GM12878 (cell line): ENCODE data around the gene PKDREJ. TPM values are rescaled to one million over a fixed set of nuclear protein-coding genes. Genes with fewer than 3 reads are reported as not detected.

Experiments
- ATAC-seq: fragments of 200-7000 bp; cut with Tn5 transposase; 3 replicates; pipeline ENCODE4 v1.9.1; 2020; ENCODE audit warnings: mild to moderate bottlenecking, moderate library complexity
- BruUV-seq: library from RNA; stranded (reverse); fragments of 400-500 nt; replicated peaks from 2 replicates; lab custom pipeline; 2021; lab: Mats Ljungman, UMichigan
- CTCF ChIA-PET: fragments of 300-600 bp; sonication (Branson Sonifier 250); formaldehyde crosslinking; extraction: SDS; loops from one replicate; lab custom pipeline; 2021; ENCODE audit warnings: inconsistent platforms; lab: Yijun Ruan, JAX
- POLR2A ChIA-PET: fragments of 350-600 bp; formaldehyde crosslinking; extraction: SDS; loops from one replicate; lab custom pipeline; 2021; ENCODE audit warnings: inconsistent platforms; lab: Charles Lee
- RAD21 ChIA-PET: fragments of 300-600 bp; sonication (Branson Sonifier 250); formaldehyde crosslinking; loops from one replicate; lab custom pipeline; 2023; ENCODE audit warnings: antibody characterized with exemption; ENCODE audit not compliant: unreplicated experiment; lab: Charles Lee
- SMC1A ChIA-PET: fragments of 300-600 bp; sonication (Branson Sonifier 250); formaldehyde crosslinking; loops from one replicate; lab custom pipeline; 2023; ENCODE audit not compliant: unreplicated experiment, uncharacterized antibody; lab: Charles Lee
- DNase-seq: peaks from one replicate; pipeline ENCODE4 v3.0.0-alpha.2; 2011; ENCODE audit warnings: low read depth, low spot score
- FAIRE-seq: peaks from 3 replicates; lab custom pipeline; 2011; peaks lifted over from hg19 to GRCh38; lab: Jason Lieb, UNC
- H2AFZ ChIP-seq: 2 replicates; pipeline ENCODE4 v1.6.0; 2011; ENCODE audit warnings: low read depth, low read length, control low read depth; ENCODE audit not compliant: control insufficient read depth
- H3K27ac ChIP-seq: 2 replicates; pipeline ENCODE4 v1.5.1; 2011; ENCODE audit warnings: control low read depth; ENCODE audit not compliant: control insufficient read depth, insufficient read depth
- H3K27me3 ChIP-seq, 2 experiments: replicated peaks in 1 of 2; 2 replicates each; pipeline versions ENCODE4 v1.6.0 to v1.6.1; 2011; ENCODE audit warnings: low read length in 1 of 2; ENCODE audit not compliant: control insufficient read depth in 2 of 2, insufficient read depth in 2 of 2
- H3K36me3 ChIP-seq, 2 experiments: 2 replicates each; pipeline ENCODE4 v1.5.1; 2011; ENCODE audit warnings: low read length in 1 of 2; ENCODE audit not compliant: control insufficient read depth in 2 of 2, insufficient read depth in 2 of 2
- H3K4me1 ChIP-seq: 2 replicates; pipeline ENCODE4 v1.6.1; 2011; ENCODE audit warnings: mild to moderate bottlenecking, low read length, moderate library complexity, mixed read lengths; ENCODE audit not compliant: control insufficient read depth, insufficient read depth
- H3K4me2 ChIP-seq: 2 replicates; pipeline ENCODE4 v1.6.0; 2011; ENCODE audit warnings: control low read depth; ENCODE audit not compliant: control insufficient read depth, insufficient read depth
- H3K4me3 ChIP-seq: fragments of 200-600 bp; sonication (generic); 2 replicates; pipeline ENCODE4 v1.5.1; 2016
- H3K79me2 ChIP-seq: 2 replicates; pipeline ENCODE4 v1.6.0; 2011; ENCODE audit warnings: low read length; ENCODE audit not compliant: control insufficient read depth, insufficient read depth
- H3K9ac ChIP-seq: 2 replicates; pipeline ENCODE4 v1.8.0; 2011; ENCODE audit warnings: low read length, control low read depth, mixed read lengths; ENCODE audit not compliant: control insufficient read depth, insufficient read depth
- H3K9me3 ChIP-seq: replicated peaks from 3 replicates; pipeline ENCODE4 v1.5.1; 2011; ENCODE audit warnings: mild to moderate bottlenecking, low read length; ENCODE audit not compliant: control insufficient read depth, insufficient read depth
- H4K20me1 ChIP-seq: 2 replicates; pipeline ENCODE4 v1.6.0; 2011; ENCODE audit not compliant: control insufficient read depth, insufficient read depth
- RB1 ChIP-seq: fragments of 450-650 bp; formaldehyde crosslinking; IDR thresholded peaks from 2 replicates; pipeline ENCODE4 v1.6.1; 2017; ENCODE audit warnings: mild to moderate bottlenecking, borderline replicate concordance
- RUNX3 ChIP-seq: IDR thresholded peaks from 2 replicates; pipeline ENCODE4 v1.6.1; 2012; ENCODE audit warnings: low read length, inconsistent platforms
- STAT1 ChIP-seq: fragments of 450-650 bp; conservative IDR thresholded peaks from 2 replicates; pipeline ENCODE4 v1.6.1; 2014; ENCODE audit warnings: antibody characterized with exemption, mild to moderate bottlenecking
- TBL1XR1 ChIP-seq: IDR thresholded peaks from 2 replicates; pipeline ENCODE4 v1.6.1; 2012; ENCODE audit warnings: low read depth, low read length, improper control_type of control experiment
- YBX1 ChIP-seq: fragments of 450-650 bp; IDR thresholded peaks from 2 replicates; pipeline ENCODE4 v1.6.1; 2016; ENCODE audit warnings: antibody characterized with exemption
- WGBS: methylation state at CpG from one replicate; pipeline ENCODE4 v1.1.6; 2016; ENCODE audit warnings: low lambda C conversion rate; ENCODE audit not compliant: insufficient replicate concordance, insufficient coverage; ENCODE audit errors: missing lambda C conversion rate; 5-methylcytosine and 5-hydroxymethylcytosine counted together
- in situ Hi-C: fragments of 300-500 bp; cut with MboI; formaldehyde crosslinking; loops from 9 replicates; pipeline ENCODE4 v1.14.3; 2018; ENCODE audit warnings: mixed read lengths
- intact Hi-C: fragments of 100-400 bp; cut with micrococcal nuclease; formaldehyde crosslinking; loops from one replicate; pipeline ENCODE4 v1.14.2; 2022; ENCODE audit not compliant: unreplicated experiment
- polyA plus RNA-seq, 11 experiments: library from polyadenylated mRNA; depleted of rRNA in 4 of 11; unstranded in 6 of 11; stranded (reverse) in 5 of 11; fragments of >200 nt; fragmentation: Nextera tagmentation in 4 of 11; fragmentation: Illumina TruSeq in 1 of 11; extraction: Ambion mirVana in 4 of 11; extraction: Trizol in 1 of 11; gene quantifications; 1 replicate in 1 of 11; 2 replicates in 10 of 11; pipeline versions ENCODE4 v1.2.1 to v1.2.3, GENCODE V29; 2011 to 2016; ENCODE audit warnings: inconsistent platforms in 2 of 11, missing spikeins in 2 of 11, low read depth in 1 of 11
- total RNA-seq, 4 experiments: library from RNA; depleted of rRNA in 3 of 4; stranded (reverse); fragments of >200 nt in 3 of 4; fragmentation: Illumina TruSeq in 1 of 4; extraction: Trizol in 1 of 4; gene quantifications; 2 replicates each; pipeline versions ENCODE4 v1.2.1 to v1.2.3, GENCODE V29; 2013 to 2021
- TF ChIP-seq, protein P1 (sequence below): IDR thresholded peaks from 2 replicates; pipeline ENCODE4 v1.6.1; 2011; ENCODE audit warnings: low read depth, mild to moderate bottlenecking, low read length, moderate library complexity, borderline replicate concordance; ENCODE audit errors: extremely low read depth

Gene PKDREJ
- total and polyA plus RNA-seq, 10 of the 15 experiments (the other 5 are each of a cell fraction or from before 2014, with no cell fraction given): 0.02 to 0.03 TPM; not detected in 8

DNA sequence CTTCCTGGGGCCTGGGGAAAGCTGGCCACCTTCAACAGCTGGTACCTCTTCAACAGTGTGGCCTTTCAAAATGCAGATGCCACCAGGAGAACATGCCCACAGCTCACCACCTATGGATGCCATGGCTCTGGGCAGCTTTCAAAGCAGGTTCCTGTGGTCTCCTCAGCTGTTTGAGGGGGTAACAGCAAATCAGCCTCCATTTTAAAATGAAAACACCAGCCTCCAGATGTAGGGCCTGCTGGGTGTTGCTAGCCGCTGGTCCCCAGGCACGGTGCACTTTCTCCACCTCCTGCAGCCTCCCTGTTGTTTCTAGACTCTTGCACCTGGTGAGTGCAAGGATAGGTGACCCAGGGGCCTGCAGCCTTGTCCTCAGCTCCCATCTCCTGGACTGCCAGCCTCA lies 23.1 kb downstream of the PKDREJ start (continued):
- TF ChIP-seq YBX1 (no peak), TBL1XR1 (no peak)

DNA sequence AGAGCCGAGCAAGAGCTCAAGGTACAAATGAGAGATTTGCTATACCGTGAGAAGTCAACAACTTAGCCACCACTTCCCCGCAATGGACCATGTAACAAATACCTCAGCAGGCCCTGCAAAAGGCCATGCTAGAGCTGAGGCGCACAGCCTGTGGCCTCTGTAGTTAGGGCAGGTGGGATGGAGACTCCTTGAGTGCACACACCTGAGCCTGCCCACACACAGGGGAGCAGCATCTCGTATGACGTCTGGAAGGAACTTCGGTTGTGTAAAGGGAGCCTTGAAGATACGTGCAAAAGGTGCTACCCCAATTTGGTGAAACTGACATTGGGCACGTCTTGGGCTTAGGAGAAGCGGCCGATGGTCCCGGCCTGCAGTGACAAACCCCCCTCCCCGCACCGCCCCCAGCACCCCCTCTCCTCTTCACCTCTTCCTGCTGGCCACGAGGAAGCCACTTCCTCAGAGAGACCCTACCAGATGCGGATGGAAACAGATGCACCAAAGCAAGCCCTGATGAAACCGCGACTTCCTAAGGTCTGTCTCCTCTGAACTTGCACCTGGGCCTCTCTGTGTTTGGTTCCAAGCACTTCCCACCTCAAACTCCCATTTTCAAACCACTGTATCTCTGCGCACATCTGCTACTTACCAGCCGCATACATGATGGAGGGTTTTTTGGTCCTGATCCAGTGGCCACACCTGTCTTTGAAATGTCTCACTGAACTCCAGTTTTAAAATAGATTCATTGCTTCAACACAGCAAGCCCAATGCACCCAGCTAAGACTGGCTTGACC lies 23.7 kb downstream of the PKDREJ start:
- intact Hi-C loops: no loop called here
- no peaks in the 10 kb centered on the region for H4K20me1 ChIP-seq
- 85% methylated on average over 18 of the region's 20 CpGs for WGBS
- no peak overlapping the region for H3K4me2 ChIP-seq
- no peak overlapping the region for H3K27ac ChIP-seq
- no peak for ATAC-seq
- H3K9me3 ChIP-seq: no peaks in the 10 kb centered on the region
- TF ChIP-seq STAT1 (no peak), RUNX3 (peak; percentile 46; the same call in 1 of the 2 replicates), RB1 (no peak)
- TF ChIP-seq, protein P1, sequence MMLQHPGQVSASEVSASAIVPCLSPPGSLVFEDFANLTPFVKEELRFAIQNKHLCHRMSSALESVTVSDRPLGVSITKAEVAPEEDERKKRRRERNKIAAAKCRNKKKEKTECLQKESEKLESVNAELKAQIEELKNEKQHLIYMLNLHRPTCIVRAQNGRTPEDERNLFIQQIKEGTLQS: no peak
- TF ChIP-seq, all 136 proteins: peak for 1
- Histone ChIP-seq H3K4me3 (no peak overlapping the region), H3K9ac (no peak overlapping the region), H3K4me1 (peaks cover 6% of the 10 kb centered on the region), H3K27me3 (no peaks in the 10 kb centered on the region), H2AFZ (no peak overlapping the region), H3K79me2 (no peaks in the 10 kb centered on the region), H3K36me3 (no peaks in the 10 kb centered on the region)
- in situ Hi-C loops: no loop called here
- POLR2A ChIA-PET: interaction anchor here (0.5 kb wide), 1 partner anchor 47 kb away, joined by 3 read pairs; no protein-coding TSS in a partner anchor
- FAIRE-seq (peak; percentile 69), DNase-seq (no peak)
- SMC1A ChIA-PET: no interaction called here
- RAD21 ChIA-PET: no interaction called here
- CTCF ChIA-PET: no interaction called here
- BruUV-seq: no TSS peak
